Neural progenitor cell (in vitro differentiated cells): Measurements from ENCODE around the gene UQCC2. TPM values are rescaled to one million over a fixed set of nuclear protein-coding genes. Genes with fewer than 3 reads are reported as not detected.

ENCODE experiments used
- DNase-seq: peaks from one replicate; pipeline ENCODE4 v3.0.0-alpha.2; 2016; ENCODE audit warnings: low spot score
- H2AFZ ChIP-seq: fragments of 200-600 bp; sonication (generic); replicated peaks from 2 replicates; pipeline ENCODE4 v1.6.1; 2016; ENCODE audit warnings: antibody characterized with exemption
- H3F3A ChIP-seq: fragments of 200-600 bp; sonication (generic); 2 replicates; pipeline ENCODE4 v1.6.1; 2016; ENCODE audit warnings: antibody characterized with exemption, low read depth
- H3K27ac ChIP-seq: fragments of 200-600 bp; sonication (generic); 2 replicates; pipeline ENCODE4 v1.5.1; 2016; ENCODE audit warnings: mild to moderate bottlenecking
- H3K27me3 ChIP-seq: fragments of 200-600 bp; sonication (generic); 2 replicates; pipeline ENCODE4 v1.6.1; 2016; ENCODE audit warnings: mild to moderate bottlenecking, moderate library complexity
- H3K36me3 ChIP-seq: fragments of 200-600 bp; sonication (generic); 2 replicates; pipeline ENCODE4 v1.5.1; 2016
- H3K4me1 ChIP-seq: fragments of 200-600 bp; sonication (generic); 2 replicates; pipeline ENCODE4 v1.6.1; 2016; ENCODE audit warnings: mixed run types
- H3K4me2 ChIP-seq: fragments of 200-600 bp; sonication (generic); 2 replicates; pipeline ENCODE4 v1.6.1; 2016
- H3K4me3 ChIP-seq: fragments of 200-600 bp; sonication (generic); 2 replicates; pipeline ENCODE4 v1.5.1; 2016
- H3K79me2 ChIP-seq: fragments of 200-600 bp; sonication (generic); 2 replicates; pipeline ENCODE4 v1.6.1; 2016; ENCODE audit warnings: low read depth
- H3K9ac ChIP-seq: fragments of 200-600 bp; sonication (generic); 2 replicates; pipeline ENCODE4 v1.6.1; 2016
- H3K9me3 ChIP-seq: fragments of 200-600 bp; sonication (generic); 2 replicates; pipeline ENCODE4 v1.5.1; 2016; ENCODE audit warnings: low read depth
- H4K20me1 ChIP-seq: fragments of 200-600 bp; sonication (generic); 2 replicates; pipeline ENCODE4 v1.6.1; 2016; ENCODE audit warnings: low read depth
- H3K27ac Mint-ChIP-seq: 3 replicates; pipeline ENCODE4 v1.8.0; 2021; ENCODE audit warnings: mixed read lengths
- H3K27me3 Mint-ChIP-seq: 2 replicates; pipeline ENCODE4 v1.8.0; 2022; ENCODE audit warnings: low read depth, mild to moderate bottlenecking, inconsistent platforms, moderate library complexity, mixed read lengths; ENCODE audit not compliant: insufficient read depth
- H3K36me3 Mint-ChIP-seq: 3 replicates; pipeline ENCODE4 v1.8.0; 2021; ENCODE audit warnings: mixed read lengths
- H3K4me1 Mint-ChIP-seq: 3 replicates; pipeline ENCODE4 v1.8.0; 2021; ENCODE audit warnings: mixed read lengths
- H3K4me3 Mint-ChIP-seq: 3 replicates; pipeline ENCODE4 v1.8.0; 2021; ENCODE audit warnings: mild to moderate bottlenecking, moderate library complexity, mixed read lengths
- H3K9me3 Mint-ChIP-seq: 3 replicates; pipeline ENCODE4 v1.8.0; 2020; ENCODE audit warnings: mixed read lengths
- CTCF ChIP-seq: fragments of 200-600 bp; sonication (generic); IDR thresholded peaks from 2 replicates; pipeline ENCODE4 v1.5.1; 2017; ENCODE audit warnings: antibody characterized with exemption, mild to moderate bottlenecking
- EZH2 ChIP-seq: fragments of 200-600 bp; sonication (generic); IDR thresholded peaks from 2 replicates; pipeline ENCODE4 v1.6.1; 2017; ENCODE audit warnings: antibody characterized with exemption, mild to moderate bottlenecking, moderate library complexity
- EZH2phosphoT487 ChIP-seq: fragments of 200-600 bp; sonication (generic); IDR thresholded peaks from 2 replicates; pipeline ENCODE4 v1.6.1; 2017; ENCODE audit warnings: antibody characterized with exemption
- total RNA-seq: library from RNA; depleted of rRNA; stranded (reverse); fragments of >200 nt; gene quantifications from 2 replicates; pipeline ENCODE4 v1.2.3, GENCODE V29; 2015; ENCODE audit warnings: low replicate concordance

Gene UQCC2
- total RNA-seq, 1 donor from 2014 or later: 95.9 TPM

DNA sequence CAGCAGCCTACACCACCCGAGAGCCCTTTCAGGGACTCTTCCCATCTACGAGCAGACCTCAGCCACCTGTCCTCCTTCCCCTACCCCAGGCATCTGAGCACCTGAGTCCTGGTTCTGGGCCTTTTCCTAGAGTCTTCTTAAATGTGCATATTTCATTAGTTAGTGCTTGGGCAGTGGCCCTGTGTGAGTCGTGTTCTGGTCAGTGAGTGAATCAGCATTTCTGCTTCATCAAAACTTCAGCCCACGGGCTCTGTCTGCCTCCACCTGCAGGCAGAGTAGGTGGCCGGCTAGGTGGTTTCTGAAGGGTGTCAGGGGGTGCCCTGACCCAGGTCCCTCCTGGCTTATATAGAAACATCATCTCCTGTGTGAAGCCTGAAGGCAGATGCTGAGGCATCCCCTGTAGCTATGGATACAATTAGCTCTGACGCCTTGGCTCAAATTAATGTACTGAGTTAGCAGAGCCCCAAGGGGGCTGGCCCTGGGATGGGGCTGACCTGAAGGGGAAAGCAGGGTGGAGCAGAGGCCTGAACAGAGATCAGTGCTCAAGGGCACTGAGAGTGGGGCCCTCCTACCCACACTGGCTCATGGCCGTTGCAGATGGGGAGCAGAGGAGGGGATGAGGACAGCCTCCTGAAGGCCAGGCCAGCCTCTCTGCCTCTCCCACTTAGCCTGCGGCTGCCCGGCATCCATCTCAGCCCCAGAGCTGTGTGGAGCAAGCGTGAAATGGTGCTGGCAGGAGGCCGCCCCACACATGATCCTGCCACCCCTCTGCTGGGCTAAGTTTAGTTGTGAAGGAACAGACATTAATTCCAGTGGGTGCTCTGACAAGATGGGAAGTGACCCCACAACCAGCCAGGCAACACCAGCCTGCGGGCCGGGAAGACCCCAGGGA is 21.6 kb upstream of the UQCC2 start:
- Histone ChIP-seq H3K36me3 (no peaks in the 10 kb centered on the region), H2AFZ (no peak overlapping the region), H3K4me3 (no peak overlapping the region), H3K27me3 (no peaks in the 10 kb centered on the region), H3K79me2 (no peaks in the 10 kb centered on the region), H3K9me3 (no peaks in the 10 kb centered on the region), H3F3A (peaks cover 4% of the 10 kb centered on the region), H3K9ac (no peak overlapping the region), H3K4me2 (no peak overlapping the region), H3K27ac (no peak overlapping the region), H3K4me1 (peaks cover 4% of the 10 kb centered on the region), H4K20me1 (no peaks in the 10 kb centered on the region)
- TF ChIP-seq CTCF (no peak), EZH2 (no peak), EZH2phosphoT487 (no peak)
- Mint-ChIP-seq H3K36me3 (no peaks in the 10 kb centered on the region), H3K4me1 (peaks cover 22% of the 10 kb centered on the region), H3K27me3 (peaks cover 10% of the 10 kb centered on the region), H3K9me3 (no peaks in the 10 kb centered on the region), H3K27ac (peak overlapping the region; percentile 81), H3K4me3 (no peak overlapping the region)
- no peak for DNase-seq

DNA sequence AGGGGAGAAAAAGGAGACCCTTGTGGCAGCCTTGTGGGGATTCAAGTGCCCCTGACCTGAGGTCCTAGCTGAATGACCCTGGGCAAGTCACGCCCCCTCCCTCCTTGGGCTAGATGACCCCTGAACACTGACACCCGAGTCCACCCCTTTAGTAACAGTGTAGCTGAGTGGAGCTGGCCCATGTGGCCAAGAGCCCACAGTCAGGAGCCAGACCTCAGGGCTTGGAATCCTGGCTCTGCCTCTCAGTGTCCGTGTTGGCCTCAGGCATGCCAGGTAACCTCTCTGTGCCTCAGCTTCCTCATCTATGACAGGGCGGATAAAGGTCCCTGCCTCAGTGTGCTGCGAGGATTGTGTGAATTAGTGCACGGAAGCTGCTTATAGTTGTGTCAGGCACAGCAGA is 20.9 kb upstream of the UQCC2 start:
- DNase-seq: no peak
- Mint-ChIP-seq H3K27ac (no peak overlapping the region), H3K4me3 (no peak overlapping the region), H3K27me3 (peaks cover 10% of the 10 kb centered on the region), H3K36me3 (no peaks in the 10 kb centered on the region), H3K9me3 (no peaks in the 10 kb centered on the region), H3K4me1 (peaks cover 22% of the 10 kb centered on the region)
- no peaks in the 10 kb centered on the region for H3K9me3 ChIP-seq
- no peaks in the 10 kb centered on the region for H4K20me1 ChIP-seq
- H3K27me3 ChIP-seq: no peaks in the 10 kb centered on the region
- no peak overlapping the region for H2AFZ ChIP-seq
- no peak overlapping the region for H3K9ac ChIP-seq
- H3K4me3 ChIP-seq: no peak overlapping the region
- no peaks in the 10 kb centered on the region for H3K79me2 ChIP-seq
- H3K36me3 ChIP-seq: no peaks in the 10 kb centered on the region
- peaks cover 4% of the 10 kb centered on the region for H3K4me1 ChIP-seq
- TF ChIP-seq EZH2phosphoT487: no peak
- TF ChIP-seq CTCF: no peak
- no peak for TF ChIP-seq EZH2
- no peak overlapping the region for H3K27ac ChIP-seq
- no peak overlapping the region for H3K4me2 ChIP-seq
- H3F3A ChIP-seq: peaks cover 4% of the 10 kb centered on the region

- H3K4me1 ChIP-seq: peaks cover 4% of the 10 kb centered on the region
- no peak overlapping the region for H3K9ac ChIP-seq
- no peak overlapping the region for H3K4me3 ChIP-seq
- Mint-ChIP-seq H3K36me3 (no peaks in the 10 kb centered on the region), H3K27ac (peak overlapping the region; percentile 47), H3K4me1 (peaks cover 22% of the 10 kb centered on the region), H3K9me3 (no peaks in the 10 kb centered on the region), H3K27me3 (peaks cover 10% of the 10 kb centered on the region), H3K4me3 (no peak overlapping the region)
- H3K27ac ChIP-seq: no peak overlapping the region
- H3K27me3 ChIP-seq: no peaks in the 10 kb centered on the region
- H3K36me3 ChIP-seq: no peaks in the 10 kb centered on the region
- H4K20me1 ChIP-seq: no peaks in the 10 kb centered on the region
- no peak overlapping the region for H3K4me2 ChIP-seq
- H3K9me3 ChIP-seq: no peaks in the 10 kb centered on the region
- H2AFZ ChIP-seq: no peak overlapping the region
- DNase-seq: no peak
- TF ChIP-seq CTCF: no peak
- no peak for TF ChIP-seq EZH2phosphoT487
- no peak for TF ChIP-seq EZH2
- H3K79me2 ChIP-seq: no peaks in the 10 kb centered on the region
- H3F3A ChIP-seq: peaks cover 4% of the 10 kb centered on the region
These were observed 20.3 kb upstream of the UQCC2 start for GRCh38 chr6:33731751-33732282.
